Fibroblast of skin of left biceps (primary cell): ENCODE data around the gene SAMD11.

ENCODE experiments used
- DNase-seq, 2 experiments: peaks; one replicate each; pipeline ENCODE4 v3.0.0-alpha.2; 2013; ENCODE audit warnings: low read depth in 2 of 2

SAMD11 gene

DNA sequence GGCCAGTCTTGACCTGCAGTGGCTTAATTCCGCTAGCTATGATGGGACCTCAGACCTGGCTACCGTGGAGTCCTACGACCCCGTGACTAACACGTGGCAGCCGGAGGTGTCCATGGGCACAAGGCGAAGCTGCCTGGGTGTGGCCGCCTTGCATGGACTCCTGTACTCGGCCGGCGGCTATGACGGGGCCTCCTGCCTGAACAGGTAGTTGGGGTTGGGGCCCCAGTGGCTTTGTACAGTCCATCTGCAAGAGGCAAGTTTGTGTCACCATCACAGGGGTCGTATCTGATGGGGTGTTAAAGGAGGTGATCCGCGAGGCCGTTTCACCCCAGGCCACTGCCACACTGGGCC is 39.6 kb downstream of the SAMD11 start:
- DNase-seq = no peak

DNA sequence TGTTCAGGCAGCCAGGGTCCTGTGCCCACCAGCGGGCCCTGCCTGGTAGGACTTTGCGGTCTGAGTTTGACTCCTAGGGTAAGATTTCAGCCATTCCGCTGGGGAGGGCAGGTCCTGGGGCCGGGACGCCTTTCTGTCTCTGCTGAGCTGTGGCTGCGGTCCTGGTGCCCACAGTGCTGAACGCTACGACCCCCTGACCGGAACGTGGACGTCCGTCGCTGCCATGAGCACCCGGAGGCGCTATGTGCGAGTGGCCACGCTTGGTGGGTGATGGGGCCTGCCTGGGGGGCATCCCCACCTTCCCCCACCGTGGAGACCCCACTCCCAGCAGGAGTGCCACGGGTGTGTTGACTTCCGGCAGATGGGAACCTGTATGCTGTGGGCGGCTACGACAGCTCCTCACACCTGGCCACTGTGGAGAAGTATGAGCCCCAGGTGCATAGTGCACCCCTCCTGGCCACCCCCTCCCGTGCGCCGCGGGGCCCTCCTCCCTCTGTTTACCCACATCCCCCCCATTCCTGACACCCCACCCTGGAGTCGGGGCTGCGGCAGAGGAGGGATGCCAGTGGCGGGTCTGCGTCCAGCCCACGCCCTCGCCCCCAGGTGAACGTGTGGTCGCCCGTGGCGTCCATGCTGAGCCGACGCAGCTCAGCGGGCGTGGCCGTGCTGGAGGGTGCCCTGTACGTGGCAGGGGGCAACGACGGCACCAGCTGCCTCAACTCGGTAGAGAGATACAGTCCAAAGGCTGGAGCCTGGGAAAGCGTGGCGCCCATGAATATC is 40.2 kb downstream of the SAMD11 start:
- no peak for DNase-seq

DNA sequence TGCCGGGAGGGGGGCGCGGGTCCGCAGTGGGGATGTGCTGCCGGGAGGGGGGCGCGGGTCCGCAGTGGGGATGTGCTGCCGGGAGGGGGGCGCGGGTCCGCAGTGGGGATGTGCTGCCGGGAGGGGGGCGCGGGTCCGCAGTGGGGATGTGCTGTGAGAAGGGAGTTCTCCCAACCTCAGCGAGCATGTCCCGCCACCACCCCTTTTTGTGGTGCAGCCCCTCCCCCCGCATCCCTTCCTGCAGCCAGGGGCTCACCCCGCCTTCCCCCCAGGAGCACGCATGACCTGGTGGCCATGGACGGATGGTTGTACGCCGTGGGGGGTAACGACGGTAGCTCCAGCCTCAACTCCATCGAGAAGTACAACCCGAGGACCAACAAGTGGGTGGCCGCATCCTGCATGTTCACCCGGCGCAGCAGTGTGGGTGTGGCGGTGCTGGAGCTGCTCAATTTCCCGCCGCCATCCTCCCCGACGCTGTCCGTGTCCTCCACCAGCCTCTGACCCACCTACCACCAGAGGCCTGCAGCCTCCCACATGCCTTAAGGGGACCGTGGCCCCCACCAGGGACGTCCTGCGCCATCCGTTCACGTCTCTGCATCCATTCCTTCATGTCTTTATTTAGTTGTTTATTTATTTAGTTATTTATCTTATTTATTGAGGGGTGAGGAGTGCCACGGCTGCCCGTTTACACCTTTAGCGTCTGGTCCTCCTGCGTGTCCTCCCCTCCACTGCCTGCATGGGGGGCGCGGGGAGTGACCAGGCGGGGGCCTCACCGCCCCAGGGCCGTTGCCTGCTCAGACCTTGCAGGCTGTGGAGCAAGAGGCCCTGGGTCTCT is 41.2 kb downstream of the SAMD11 start:
- no peak for DNase-seq

DNA sequence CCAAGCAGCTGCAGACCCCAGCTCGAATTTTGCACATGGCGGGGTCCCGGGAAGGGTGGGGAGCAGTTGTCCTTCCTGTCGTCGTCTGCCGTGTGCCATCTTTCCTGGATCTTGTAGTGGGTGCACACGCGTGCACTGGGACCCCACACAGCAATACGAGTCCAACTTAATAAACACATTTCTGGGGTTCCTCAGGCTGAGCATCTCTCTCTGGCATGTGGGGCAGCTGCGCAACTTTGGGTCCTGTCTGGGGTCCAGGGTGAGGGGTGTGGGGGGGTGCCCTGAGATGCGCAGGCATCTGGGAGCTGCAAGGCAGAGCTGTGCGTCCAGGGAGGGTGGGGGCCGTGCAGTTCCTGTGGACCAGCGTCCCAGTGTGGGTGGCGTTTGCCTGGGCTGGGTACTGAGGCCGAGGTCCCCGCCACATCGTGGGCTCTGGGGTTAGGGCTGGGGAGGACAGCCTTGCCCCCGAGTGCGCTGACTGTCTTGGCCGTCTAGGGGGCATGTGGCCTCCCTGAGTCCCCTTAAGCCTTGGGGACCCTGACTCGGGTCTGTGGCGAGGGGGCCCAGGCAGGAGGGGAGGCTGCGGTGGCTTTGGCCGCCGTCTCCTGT is 41.9 kb downstream of the SAMD11 start:
- no peak for DNase-seq

DNA sequence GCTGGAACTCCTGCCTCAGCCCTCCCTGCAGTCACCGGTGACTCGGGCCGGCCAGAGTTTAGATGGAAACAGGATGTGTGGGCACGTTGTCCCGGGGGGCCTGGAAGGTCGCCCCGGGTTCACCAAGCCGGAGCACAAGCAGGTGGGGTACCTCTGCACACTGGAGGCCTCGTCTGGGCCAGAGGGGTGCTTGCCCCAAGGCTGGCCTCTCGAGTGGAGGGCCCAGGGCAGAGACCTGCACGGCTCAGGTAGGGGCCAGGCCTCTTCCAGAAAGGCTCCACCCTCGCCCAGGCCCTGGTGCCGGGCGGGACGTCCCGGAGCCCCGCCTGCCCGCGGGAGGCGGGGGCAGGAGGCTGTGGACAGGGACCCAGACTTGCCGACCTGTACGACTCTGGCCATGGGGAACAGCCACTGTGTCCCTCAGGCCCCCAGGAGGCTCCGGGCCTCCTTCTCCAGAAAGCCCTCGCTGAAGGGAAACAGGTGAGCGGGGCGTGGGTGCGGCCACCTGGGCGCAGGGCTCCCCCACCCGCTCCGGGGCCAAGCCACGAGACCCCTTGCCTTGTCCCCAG is 42.5 kb downstream of the SAMD11 start, which contains the start of gene PLEKHN1:
TSS of gene PLEKHN1 (plus strand) at position 348 of the 569 bp plus-strand sequence. CDS start at position 398, 50 bp downstream.
- no peak for DNase-seq

DNA sequence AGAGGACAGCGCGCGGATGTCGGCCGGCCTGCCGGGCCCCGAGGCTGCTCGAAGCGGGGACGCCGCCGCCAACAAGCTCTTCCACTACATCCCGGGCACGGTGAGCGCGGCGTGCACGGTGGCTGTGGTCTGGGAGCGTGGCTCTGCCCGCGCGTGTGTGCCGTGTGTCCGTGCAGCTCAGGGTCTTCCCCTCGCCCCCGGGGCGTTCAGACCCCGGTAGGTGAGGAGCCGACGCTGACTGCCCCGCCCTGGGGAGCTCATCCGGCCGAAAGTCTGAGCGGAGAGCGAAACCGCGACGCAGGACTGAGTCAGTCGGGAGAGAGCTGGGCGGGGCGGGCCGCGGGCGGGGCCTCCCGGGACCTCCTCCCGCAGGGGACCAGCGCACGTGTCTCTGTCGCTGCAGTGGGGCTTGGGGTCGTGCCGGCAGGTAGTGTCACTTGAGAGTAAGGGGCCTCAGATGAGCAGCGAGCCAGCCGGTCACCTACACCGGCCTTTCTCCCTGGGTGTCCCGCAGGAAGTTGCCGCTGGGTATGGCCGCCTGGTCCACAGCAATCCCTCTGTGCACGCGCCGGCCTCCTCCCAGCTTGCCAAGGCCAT is 43.1 kb downstream of the SAMD11 start:
- DNase-seq = no peak

DNA sequence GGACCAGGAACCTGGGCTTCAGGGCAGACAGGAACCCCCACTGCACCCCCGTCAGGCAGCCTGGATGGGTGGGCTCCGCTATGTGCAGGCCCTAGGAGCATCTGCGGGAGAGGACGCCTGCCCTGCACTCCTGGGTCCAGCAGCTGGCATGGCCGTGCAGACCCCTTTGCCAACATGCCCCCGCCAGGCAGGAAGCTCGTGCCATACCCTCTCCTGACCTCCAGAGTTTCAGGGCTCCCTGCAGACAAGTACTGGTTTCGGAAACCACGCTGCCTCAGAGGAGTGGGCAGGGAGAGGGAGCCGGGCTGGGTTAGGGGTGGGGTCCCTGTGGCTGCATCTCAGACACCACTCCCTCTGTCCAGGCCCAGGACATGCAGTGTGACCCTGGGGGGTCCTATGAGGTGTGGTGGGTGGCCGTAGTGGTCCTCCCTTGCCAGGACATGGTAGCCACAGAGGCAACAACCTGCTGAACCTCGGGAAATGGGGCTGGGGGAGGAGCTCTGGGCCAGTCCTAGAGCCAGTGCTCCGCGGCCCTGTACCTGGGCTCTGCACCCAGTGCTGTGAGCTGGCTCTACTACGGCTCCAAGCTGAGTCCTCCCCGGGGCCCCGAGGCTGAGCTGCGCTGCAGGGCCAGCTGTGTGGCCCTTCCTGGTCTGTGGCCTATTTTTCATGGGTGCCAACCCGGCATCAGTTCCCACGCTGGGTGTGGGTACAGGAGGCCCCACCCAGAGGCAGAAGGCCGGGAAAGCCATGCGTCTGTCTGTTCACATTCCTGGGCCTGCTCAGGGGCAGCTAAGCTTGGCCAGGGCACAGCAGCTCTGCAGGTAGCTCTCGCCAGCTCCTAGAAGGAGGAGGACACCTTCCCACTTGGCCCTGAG is 44.0 kb downstream of the SAMD11 start:
- DNase-seq = no peak

DNA sequence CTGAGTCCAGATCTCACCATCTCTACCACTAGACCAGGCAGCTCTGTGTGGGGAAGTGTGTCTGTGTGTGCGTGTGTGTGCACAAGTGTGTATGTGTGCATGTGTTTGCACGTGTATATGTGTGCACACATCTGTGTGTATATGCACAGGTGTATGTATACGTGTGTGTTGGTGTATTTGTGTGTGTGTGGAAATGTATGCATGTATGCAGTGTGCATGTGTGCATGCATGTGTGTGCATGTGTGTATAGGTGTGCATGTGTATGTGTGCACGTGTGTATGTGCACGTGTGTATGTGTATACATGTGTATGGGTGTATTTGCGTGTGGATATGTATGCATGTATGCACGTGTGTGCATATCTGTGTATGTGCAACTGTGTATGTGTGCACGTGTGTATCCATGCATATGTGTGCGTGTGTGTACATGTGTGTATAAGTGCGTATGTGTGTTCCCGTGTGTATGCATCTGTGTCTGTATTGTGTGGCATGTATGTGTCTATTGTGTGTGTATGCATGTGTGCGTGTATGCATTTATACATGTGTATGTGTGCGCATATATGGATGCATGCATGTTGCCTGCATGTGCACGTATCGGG is 45.6 kb downstream of the SAMD11 start:
- no peak for DNase-seq

DNA sequence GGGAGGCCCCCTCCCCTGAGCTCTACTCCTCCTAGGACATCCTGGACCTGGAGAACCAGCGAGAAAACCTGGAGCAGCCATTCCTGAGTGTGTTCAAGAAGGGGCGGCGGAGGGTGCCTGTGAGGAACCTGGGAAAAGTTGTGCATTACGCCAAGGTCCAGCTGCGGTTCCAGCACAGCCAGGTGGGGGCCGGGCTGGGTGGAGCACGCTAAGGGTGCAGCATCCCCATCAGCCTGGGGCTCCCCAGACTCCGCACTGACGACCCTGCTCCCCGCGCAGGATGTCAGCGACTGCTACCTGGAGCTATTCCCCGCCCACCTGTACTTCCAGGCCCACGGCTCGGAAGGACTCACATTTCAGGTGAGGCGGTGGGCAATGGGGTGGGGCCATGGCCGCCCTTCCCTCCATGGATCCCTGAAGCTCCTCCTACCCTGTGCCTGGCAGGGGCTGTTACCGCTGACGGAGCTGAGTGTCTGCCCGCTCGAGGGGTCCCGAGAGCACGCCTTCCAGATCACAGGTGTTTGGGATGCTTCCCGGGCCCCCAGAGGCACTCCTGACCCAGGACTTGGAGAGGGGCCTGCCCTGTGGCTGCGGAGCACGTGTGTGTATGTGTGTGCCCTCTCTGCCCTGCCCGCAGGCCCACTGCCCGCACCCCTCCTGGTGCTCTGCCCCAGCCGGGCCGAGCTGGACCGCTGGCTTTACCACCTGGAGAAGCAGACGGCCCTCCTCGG is 46.7 kb downstream of the SAMD11 start:
- DNase-seq = no peak

DNA sequence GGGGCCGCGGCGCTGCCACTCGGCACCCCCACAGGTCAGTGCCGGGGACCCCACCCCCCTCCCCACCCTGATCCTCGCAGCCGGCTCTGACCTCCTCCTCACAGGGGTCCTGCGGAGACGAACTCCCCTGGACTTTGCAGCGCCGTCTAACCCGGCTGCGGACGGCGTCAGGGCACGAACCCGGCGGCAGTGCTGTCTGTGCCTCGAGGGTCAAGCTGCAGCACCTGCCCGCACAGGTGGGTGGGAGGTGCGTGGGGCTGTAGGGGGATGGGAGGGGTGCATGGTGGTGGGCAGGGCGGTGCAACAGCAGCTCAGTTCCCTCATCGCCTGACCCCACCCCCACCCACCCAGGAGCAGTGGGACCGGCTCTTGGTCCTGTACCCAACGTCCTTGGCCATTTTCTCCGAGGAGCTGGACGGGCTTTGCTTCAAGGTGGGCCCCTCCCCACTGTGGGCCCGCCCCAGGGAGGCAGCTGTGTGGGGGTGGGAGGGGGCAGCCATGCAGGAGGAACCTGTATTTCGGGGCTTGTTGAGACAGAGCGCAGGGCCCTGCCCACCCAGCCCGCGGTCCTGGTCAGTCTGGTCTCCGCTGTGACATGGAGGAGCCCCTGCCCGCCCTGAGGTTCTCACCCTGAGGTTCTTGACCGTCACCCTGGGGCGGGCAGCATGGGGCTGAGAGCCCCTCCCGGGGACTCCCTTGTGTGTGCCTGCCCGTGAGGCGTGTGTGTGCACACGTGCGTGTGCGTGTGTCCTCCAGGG is 47.4 kb downstream of the SAMD11 start:
- DNase-seq = no peak

DNA sequence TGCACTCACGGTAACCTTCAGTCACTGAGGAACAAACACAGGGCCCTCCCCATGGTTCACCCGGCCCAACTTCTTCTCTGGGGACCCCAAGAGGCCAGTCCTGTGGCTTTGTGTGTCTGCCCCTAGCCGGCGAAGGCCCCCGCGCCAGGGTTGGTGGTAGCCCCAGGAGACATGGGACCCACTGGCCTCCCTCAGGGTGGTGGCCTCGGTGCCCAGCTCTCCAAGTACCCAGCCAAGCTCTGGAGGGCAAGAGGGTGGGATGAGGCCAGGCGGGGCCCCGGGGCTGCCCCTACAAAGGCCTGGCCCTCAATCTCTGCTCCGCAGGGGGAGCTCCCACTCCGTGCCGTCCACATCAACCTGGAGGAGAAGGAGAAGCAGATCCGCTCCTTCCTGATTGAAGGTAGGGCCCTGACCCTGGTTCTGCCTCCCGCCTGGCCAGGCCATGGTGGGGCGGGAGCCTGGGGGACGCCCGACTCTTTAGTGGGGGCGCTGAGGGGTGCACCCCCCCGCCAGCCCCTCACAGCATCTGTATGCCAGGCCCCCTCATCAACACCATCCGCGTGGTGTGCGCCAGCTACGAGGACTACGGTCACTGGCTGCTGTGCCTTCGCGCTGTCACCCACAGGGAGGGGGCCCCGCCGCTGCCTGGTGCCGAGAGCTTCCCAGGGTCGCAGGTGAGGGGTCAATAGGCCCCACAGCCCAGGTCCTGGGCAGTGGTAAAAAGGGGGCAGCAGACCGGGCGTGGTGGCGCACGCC is 48.2 kb downstream of the SAMD11 start:
- no peak for DNase-seq

DNA sequence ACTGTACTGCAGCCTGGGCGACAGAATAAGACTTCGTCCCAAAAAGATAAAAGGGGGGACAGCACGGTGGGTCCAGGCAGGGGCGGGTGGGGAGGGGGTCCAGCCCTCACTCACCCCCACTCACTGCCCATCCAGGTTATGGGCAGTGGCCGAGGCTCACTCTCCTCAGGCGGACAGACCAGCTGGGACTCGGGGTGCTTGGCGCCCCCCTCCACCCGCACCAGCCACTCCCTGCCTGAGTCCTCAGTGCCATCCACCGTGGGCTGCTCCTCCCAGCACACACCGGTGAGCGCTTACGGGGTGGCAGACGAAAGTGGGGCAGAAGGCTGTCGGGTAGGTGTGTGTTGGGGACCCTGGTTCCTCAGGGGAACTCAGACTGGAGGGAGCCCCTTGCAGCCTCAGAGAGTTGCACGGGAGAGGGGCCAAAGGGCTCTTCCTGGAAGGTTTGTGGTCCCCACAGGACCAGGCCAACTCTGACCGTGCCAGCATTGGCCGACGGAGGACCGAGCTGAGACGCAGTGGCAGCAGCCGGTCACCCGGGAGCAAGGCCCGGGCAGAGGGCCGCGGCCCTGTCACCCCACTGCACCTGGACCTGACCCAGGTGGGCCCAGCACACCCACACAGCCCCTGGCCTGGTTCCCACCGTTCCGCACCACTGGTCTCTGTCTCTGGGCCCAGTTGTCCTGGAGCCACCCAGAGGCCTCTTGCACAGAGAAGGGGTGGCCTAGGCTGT is 49.2 kb downstream of the SAMD11 start:
- no peak for DNase-seq

DNA sequence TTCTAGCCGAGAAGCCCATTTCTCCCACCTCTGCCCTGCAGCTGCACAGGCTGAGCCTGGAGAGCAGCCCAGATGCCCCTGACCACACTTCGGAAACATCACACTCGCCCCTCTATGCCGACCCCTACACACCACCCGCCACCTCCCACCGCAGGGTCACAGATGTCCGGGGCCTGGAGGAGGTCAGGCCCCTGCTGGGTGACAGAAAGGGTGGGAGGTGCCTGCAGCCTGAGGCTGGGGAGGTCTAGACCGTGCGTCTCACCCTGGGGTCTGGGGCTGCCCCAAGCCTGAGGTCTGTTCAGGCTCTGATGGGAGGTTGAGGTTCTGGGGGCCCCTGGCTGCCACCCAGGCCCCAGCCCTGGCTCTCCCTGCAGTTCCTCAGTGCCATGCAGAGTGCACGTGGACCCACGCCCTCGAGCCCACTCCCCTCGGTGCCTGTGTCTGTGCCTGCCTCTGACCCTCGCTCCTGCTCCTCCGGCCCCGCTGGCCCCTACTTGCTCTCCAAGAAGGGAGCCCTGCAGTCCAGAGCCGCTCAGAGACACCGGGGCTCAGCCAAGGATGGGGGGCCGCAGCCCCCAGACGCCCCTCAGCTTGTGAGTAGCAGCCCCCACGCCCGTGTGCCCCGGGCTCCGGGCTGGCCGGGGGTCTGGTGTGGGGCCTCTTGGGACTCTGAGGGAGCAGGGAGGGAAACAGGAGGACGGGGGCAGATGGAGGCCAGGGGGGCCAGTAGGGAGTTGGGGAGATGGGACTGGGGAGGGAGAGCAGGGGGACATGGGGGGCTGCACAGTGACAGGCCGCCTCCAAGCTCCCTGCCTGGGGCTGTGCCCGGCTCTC is 50.0 kb downstream of the SAMD11 start:
- no peak for DNase-seq

DNA sequence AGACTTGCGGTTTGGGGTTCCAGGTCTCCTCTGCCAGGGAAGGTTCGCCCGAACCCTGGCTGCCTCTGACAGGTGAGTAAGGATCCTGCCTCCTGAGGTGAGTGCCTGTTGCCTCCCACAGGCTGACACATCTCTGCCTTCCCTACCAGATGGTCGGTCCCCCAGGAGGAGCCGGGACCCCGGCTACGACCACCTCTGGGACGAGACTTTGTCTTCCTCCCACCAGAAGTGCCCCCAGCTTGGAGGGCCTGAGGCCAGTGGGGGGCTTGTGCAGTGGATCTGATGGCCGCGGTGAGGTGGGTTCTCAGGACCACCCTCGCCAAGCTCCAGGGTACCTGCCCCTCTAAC is 50.5 kb downstream of the SAMD11 start:
- DNase-seq = no peak

DNA sequence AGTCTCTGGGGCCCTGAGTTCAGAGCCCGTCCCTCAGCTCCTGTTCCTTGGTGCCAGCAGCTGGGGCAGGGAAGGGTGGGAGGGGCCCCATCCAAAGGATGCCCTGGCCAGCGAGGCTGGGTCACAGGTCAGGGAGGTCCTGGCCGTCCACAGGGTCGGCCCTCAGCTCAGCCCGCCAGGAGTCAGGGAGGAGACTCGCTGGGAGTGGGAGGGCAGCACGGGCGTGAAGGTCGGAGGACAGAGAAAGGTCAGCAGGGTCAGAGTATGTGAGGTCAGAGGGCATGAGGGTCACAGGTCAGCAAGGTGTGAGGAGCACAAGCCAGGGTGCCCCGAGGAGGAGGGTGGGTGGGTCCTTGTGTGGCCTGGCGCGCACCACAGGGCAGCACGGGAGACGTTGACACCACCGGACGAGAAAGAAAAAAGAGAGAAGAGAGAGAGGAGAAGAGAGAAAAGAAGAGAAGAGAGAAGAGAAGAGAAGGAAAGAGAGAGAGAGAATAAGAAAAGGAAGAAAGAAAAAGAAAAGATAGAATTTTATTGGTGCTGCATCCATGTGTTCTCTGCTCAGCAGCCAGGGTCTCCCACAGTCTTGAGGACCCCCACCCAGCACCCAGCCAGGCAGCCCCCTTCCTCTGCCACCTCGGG is 51.1 kb downstream of the SAMD11 start:
- no peak for DNase-seq

DNA sequence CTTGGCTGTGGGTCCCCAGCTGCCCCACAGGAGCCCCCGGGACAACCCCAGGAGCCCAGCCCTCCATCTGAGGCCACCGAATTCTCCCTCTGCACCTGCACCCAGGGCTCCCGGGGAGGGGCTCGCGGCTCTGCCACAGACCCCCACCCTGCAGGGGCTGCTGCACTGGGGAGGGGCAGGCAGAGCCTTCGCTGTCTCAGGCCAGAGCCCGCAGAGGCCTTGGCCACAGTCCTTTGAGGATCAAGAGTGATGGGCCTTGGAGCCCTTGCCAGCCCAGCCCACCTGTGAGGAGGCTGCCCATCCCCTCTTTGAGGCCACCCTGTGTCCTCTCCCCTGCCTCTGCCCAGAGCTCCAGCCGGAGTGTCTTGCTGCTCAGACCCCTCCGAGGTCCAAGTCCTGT is 51.6 kb downstream of the SAMD11 start:
- DNase-seq = no peak
